GM21737 (cell line): ENCODE measurements around the gene KYAT1.
"Not testable (repeated sequence)": the region's sequence is repeated elsewhere in the genome, so short reads cannot be mapped to it uniquely, and the experiment has no call there.

ENCODE experiments used
- ATAC-seq: cut with Tn5 transposase; IDR thresholded peaks from one replicate; pipeline ENCODE4 v1.9.1; 2021; ENCODE audit warnings: mild to moderate bottlenecking, moderate library complexity; ENCODE audit not compliant: unreplicated experiment

Gene KYAT1

DNA sequence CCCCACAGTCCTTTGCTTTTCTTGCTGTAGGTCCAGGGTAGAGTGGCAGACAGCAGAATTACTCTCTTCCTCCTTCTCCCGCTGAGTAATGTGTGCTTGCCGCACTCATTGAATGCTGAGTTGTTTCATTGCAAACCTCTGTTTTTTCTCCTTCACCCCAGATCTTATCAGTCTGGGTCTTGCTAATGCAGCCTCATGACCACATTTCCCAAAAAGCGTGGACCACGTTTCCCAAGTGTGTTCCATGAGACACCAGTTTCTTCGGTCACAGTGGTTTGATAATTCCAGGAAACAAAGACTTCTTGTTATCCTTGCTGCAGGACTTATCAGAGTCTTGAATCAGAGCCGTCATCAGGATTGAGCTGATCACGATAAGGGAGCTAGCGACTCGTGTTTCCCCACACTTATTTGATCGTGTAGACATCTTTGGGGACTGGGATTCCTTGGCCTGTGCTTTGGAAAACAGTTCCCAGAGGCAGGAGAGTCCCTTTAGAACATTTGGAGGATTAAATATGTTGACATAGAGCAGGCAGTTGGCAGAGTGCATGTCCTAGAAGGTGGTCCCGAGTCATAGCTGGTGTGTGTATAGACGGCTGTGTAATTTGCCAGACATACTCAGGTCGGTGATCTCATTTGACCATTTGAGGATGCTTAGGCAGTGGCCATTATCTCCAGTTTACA lies 4.6 kb upstream of the KYAT1 start:
- ATAC-seq: no peak

DNA sequence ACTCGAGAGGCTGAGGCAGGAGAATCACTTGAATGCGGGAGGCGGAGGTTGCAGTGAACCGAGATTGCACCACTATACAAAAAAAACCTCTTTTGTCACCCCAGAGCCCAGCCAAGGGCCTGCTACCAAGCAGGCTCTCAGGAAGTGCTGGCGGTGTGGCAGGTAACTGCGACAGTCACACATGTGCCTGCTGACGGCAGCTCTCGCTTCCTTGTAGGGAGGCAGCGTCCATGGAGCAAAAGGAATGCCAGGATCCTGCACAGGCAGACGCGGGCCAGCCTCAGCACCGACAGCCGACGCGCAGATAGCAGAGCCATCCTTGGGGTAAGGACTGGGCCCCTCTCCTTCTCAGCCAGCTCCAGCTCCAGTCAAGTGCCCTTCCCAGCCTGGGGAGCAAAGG lies 4.0 kb upstream of the KYAT1 start:
- ATAC-seq: no peak

DNA sequence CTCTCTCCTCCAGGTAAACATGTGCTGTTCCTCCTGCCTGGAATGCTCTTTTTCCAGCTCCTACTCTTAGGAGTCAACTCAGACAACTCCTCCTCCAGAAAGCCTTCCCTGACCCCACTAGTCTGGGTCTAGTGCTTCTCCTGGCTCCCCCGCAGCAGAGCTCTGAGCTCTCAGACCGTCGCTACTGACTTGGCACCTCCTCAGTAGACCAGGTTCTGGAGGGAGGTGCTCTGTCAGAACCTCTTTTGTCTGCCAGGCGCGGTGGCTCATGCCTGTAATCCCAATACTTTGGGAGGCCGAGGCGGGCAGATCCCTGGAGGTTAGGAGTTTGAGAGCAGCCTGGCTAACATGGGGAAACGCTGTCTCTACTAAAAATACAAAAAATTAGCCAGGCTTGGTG lies 3.6 kb upstream of the KYAT1 start:
- ATAC-seq: no peak

DNA sequence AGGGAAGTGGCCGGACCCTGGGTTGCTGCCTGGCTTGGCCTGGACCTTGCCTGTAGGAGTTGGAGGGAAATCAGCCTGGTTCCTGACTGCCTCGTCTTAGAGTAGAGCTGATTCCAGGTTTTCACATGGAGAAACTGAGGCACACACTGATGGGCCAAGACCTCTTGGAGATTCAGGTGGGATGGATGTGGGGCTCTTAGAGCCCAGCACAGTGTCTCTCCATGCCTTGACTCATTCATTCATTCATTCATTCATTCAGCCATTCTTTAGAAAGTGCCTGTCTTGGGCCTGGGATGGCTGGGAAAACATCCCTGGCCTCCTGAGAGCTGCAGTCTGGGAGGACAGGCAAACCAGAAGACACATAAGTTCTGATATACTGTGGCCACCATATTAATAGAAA lies 2.4 kb upstream of the KYAT1 start:
- no peak for ATAC-seq

DNA sequence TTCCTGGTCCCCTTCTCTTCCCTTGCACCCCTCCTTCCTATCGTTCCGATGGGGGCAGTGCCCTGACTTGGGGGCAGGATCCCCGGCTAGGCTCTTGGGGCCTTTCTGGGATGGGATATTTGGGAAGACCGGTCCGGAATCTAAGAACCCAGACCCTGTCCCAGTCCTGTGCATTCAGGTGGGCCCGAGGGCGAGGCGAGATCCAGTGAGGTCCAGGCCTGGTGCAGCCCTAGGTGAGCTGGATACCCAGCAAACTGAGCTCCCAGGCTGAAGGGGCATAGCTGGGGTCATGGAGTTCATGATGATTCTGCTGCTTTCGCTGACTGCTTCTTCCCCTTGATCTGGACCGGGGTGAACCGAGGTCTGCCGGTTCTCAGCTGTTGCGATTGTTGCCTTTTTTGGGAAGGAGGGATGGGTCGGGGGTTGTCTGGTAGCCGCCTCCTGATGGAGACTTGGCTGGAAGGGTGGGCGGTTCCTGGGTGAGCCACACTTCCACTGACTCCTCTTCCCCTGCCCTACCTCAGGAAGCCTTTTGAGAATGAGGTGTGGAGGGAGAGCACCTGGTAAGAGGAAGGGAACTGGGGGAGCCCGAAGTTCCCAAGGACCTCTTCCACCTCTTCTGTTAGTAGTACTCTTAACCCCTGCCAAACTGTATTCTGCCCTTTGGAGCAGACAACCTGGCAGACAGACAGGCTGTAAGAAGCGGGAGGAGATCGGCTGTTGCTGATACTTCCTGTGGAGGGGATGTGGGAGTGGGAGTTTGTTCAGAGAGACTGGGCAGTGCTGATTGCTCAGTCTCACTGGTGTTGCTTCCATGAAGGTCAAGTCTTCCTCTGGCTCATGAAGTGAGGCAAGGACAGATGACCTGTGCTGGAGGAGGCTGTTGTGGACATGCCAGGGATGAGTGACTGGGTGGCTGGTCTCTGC lies 1.2 kb upstream of the KYAT1 start:
- ATAC-seq: no peak

DNA sequence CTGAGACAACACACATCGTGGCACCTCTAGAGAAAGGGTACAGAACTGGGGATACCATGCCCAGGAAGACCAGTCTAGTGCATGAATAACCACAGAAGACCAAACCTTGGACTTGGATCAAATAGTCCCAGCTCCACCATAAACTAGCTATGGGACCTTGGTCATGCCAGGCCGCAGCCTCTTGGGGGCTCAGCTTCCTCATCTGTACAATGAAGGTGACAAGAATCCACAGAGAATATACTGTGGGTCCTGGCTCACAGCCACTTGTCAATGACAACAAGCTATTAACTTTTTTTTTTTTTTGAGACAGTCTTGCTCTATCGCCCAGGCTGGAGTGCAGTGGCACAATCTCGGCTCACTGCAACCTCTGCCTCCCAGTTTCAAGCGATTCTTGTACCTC lies 3.9 kb downstream of the KYAT1 start:
- ATAC-seq: no peak

DNA sequence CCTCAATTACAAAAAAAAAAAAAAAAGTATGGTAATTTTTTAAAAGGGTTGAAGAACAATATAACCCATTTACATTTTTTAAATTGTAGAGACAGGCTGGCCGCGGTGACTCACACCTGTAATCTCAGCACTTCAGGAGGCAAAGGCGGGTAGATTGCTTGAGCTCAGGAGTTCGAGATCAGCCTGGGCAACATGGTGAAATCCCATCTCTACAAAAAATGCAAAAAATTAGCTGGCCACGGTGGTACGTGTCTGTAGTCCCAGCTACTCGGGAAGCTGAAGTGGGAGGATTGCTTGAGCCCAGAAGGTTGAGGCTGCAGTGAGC lies 10.8 kb downstream of the KYAT1 start:
- ATAC-seq: not testable (repeated sequence)

DNA sequence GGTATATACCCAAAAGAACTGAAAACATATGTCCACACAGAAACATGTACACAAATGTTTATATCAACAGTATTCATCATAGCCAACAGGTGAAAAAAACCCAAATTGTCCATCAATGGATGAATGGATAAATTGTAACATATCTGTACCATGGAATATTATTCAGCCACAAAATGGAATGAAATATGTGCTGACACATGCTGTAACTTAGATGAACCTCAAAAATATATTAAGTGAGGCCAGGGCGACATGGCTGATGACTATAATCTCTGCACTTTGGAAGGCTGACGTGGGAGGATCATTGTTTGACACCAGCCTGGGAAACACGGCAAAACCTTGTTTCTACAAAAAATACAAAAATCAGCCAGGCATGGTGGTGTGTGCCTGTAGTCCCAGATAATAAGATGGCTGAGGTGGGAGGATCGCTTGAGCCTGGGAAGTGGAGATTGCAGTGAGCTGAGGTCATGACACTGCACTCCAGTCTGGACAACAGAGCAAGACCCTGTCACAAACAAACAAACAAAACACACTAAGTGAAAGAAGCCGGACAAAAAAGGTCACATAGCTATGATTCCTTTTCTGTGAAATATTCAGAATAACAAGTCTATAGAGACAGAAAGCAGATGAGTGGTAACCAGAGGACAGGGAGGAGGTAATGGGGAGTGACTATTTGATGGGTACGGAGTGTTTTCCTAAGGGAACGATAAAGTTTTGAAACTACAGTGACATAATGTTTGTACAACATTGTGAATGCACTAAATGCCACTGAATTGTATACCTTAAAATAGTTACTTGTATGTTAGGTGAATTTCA lies 11.4 kb downstream of the KYAT1 start:
- no peak for ATAC-seq

DNA sequence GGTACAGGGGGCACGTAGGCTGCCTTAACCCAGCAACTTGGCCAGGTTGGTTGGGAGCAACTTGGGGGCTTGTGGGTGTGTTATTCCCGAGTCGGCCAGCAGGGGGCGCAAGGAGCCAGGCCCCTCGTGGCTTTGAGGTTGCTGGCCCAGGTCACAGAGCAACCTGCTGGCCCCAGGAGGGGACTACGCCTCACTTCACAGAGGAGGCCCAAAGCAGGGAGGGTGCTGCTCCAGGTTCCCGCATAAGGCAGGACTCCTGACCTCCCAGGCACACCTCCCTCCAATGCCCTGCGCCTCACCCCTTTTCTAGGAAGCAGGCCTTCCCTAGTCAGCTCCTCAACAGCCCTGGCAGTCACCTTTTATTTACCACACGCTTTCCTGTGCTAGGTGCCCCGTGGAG lies 18.1 kb downstream of the KYAT1 start:
- ATAC-seq: peak; percentile 60

DNA sequence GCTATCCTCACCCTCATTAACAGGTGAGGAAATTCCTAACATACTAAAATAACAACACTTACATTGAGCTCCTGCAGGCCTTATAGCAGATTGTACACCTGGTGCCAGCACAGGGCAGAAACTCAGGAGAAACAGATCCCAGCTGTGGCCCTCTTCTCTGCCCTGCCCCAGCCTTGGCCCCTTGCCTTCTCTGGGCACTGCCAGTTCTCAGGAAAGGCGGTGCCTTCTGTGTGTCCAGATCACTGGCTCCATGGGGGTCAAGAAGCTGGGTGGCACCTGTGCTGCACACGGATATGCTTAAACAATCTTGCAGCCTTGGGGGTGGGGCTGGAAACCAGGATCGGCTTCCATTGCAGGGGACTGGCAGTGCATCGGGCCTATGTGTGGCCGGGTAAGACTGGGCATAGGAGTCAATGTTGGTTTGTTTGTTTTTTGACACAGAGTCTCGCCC lies 19.3 kb downstream of the KYAT1 start:
- ATAC-seq: no peak

DNA sequence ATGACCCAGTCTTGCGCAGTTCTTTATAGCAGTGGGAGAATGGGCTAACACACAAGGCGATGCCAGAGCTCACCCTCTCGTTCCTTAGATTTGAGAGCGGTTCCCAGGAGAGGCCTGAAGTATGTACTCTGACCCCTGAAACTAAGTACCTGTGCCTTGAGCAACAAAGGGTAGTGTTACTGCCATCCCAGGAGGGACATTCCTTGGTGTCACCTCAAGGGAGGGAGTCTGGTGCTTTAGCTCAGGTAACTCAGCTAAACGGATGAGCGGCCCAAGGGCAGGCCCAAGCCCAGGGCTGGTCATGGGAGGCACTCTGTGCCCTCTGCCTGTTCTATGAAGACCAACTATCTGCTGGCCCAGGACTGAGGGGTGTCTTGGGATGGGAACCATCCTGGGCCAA lies 20.2 kb downstream of the KYAT1 start:
- ATAC-seq: no peak

DNA sequence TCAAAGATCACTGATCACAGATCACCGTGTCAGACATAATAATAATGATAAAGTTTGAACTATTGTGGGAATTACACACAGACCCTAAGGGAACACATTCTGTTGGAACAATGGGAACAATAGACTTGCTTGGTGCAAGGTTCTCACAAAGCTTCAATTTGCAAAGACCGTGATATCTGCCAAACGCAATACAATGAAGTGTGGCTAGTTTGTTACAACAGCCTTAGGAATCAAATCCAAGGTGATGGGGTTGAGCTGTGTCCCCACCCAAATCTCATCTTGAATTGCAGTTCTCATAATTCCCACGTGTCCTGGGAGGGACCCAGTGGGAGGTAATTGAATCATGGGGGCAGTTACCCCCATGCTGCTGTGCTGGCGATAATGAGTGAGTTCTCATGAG lies 20.8 kb downstream of the KYAT1 start:
- no peak for ATAC-seq

DNA sequence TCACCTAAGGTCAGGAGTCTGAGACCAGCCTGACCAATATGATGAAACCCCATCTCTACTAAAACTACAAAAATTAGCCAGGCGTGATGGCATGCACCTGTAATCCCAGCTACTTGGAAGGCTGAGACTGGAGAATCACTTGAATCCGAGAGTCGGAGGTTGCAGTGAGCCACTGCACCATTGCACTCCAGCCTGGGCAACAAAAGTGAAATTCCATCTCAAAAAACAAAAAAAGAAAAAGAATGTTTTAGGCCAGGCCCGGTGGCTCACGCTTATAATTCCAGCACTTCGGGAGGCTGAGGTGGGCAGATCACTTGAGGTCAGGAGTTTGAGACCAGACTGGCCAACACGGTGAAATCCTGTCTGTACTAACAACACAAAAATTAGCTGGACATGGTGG lies 23.3 kb downstream of the KYAT1 start:
- not testable (repeated sequence) for ATAC-seq

DNA sequence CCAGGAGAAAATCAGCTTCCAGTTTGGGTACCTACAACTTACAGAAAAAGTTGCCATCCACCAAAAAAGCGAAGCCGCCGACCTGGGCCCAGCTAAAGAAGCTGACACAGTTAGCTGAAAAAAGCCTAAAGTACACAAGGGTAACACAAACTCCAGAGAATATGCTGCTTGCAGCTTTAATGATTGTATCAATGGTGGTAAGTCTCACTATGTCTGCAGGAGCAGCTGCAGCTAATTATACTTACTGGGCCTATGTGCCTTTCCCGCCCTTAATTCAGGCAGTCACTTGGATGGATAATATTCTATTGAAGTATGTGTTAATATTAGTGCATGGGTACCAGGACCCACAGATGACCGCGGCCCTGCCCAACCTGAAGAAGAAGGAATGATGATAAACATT lies 27.3 kb downstream of the KYAT1 start:
- not testable (repeated sequence) for ATAC-seq

DNA sequence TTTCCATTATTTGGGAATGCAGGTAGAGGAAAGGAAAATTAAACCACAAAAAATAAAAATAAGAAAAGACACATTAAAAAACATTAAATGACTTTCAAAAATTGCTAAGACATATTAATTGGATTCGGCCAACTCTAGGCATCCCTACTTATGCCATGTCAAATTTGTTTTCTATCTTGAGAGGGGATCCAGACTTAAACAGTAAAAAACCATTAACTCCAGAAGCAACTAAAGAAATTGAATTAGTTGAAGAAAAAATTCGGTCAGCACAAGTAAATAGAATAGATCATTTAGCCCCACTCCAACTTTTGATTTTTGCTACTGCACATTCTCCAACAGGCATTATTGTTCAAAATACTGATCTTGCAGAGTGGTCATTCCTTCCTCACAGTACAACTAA lies 29.1 kb downstream of the KYAT1 start:
- not testable (repeated sequence) for ATAC-seq

DNA sequence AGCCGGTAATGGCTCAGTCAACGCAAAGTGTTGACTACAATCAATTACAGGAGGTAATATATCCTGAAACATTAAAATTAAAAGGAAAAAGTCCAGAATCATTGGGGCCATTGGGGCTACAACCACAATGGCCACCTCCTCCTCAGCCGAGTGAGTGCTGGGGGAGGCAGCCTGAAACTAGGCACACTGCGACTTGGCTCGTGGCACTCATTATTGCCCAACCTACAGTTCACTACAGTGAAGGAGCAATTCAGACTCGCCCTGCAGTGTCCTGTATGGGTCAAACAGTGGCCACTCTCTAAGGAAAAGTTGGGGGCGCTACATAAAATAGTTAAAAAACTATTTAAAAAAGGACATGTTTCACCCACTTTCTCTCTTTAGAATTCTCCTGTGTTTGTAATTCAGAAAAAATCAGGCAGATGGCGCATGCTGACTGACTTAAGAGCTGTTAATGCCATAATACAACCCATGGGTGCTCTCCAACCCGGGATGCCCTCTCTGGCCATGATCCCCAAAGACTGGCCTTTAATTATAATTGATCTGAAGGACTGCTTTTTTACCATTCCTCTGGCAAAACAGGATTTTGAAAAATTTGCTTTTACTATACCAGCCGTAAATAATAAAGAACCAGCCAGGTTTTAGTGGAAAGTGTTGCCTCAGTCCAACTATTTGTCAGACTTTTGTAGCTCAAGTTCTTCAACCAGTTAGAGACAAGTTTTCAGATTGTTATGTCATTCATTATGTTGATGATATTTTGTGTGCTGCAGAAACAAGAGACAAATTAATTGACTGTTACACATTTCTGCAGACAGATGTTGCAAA lies 29.8 kb downstream of the KYAT1 start:
- ATAC-seq: not testable (repeated sequence)

DNA sequence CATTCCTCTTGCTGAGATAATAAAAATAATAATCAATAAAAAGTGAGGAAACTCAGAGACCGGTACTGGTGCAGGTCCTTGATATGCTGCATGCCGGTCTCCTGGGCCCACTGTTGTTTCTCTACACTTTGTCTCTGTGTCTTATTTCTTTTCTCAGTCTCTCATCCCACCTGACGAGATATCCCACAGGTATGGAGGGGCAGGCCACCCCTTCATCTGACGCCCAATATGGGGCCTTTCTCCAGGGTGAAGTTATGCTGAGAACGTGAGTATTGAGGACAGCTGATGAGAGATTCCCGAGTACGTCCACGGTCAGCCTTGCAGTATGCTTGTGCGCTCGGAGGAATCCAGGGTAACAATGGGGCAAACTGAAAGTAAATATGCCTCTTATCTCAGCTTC lies 30.7 kb downstream of the KYAT1 start:
- not testable (repeated sequence) for ATAC-seq

DNA sequence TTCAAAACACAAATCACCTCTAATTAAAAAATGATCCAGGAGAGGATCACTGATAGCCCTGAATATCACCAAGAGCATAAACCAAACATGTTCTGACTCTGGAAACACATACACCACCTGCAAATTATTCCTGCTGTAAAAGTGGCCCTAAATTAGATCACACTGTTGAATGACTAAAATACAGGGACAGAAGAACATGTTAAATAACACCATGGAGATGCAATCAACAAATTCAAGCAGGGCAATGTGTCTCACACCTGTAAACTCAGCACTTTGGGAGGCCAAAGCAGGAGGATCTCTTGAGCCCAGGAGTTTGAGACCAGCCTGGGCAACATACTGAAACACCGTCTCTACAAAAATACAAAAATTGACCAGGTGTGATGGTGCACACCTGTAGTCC lies 33.9 kb downstream of the KYAT1 start:
- ATAC-seq: no peak

DNA sequence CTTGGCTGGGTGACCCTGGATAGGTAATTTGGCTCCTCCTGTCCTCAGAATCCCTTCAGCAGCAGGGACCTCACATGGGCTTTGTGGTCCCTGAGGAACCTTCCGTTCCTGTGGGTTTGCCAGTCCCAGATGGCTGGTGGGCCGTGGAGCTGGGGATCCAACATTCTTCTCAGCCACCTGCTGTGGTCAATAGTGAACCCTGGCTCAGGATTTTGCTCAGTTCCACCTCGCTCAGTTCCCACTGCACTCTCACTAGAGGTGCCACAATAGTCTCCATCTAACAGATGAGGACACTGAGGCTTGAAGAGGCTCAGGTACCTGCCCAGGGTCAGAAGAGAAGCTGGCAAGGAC lies 35.1 kb downstream of the KYAT1 start:
- no peak for ATAC-seq

DNA sequence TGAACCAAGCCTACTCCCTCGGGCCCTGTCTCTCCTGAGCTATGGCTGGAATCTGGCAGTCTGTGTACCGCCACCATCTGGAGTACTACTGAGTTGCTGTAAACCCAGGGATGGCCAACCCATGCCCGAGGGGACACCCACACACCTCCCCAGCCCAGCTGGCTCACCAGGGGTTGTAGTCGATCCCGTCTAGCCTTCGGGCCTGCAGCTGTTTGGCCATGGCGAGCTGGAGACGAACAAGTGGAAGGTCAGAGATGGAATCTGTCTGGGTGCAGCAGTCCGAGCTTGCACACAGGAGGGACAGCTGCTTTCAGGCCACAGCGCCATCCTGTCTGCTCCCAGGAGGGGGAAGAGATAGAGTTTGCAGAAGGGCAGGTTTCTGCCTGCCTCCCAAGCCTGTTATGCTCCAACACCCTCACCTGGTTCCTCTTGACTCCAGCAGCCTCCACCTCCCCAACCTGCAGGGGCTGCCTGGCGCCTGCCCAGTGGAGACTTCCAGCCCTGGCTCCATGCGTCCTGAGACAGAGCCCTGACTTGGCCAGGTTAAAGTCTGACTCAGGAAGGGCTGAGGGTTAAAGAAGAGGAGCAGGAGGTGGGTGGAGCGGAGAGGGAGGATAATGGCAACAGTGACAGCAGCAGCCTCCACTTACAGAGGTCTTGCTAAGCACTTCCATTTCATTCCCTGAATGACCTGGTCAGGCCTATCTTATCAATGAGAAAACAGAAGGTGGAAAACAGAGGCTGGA lies 36.4 kb downstream of the KYAT1 start:
- no peak for ATAC-seq
